NCI-H128 (cell line): ENCODE measurements around the gene TREML1.

ENCODE experiments used
- DNase-seq: peaks from one replicate; lab custom pipeline; 2025; ENCODE audit not compliant: unreplicated experiment; lab: John Stamatoyannopoulos, UW

The TREML1 gene

GRCh38 chr6:41179163-41179562, 25.0 kb upstream of the TREML1 start:
- no peak for DNase-seq

GRCh38 chr6:41177695-41178094, 23.5 kb upstream of the TREML1 start:
- DNase-seq: no peak

- DNase-seq: no peak
Observed at GRCh38 chr6:41177287-41177686, 23.1 kb upstream of the TREML1 start.

- DNase-seq: no peak
Observed at GRCh38 chr6:41176189-41176588, 22.0 kb upstream of the TREML1 start.

- no peak for DNase-seq
Observed at GRCh38 chr6:41175084-41175483, 20.9 kb upstream of the TREML1 start.

GRCh38 chr6:41174610-41175009, 20.5 kb upstream of the TREML1 start:
- no peak for DNase-seq

- DNase-seq: no peak
Observed at GRCh38 chr6:41171908-41172307, 17.8 kb upstream of the TREML1 start.

- no peak for DNase-seq
Observed at GRCh38 chr6:41170547-41171160, 16.5 kb upstream of the TREML1 start.

GRCh38 chr6:41167173-41167963, 13.2 kb upstream of the TREML1 start:
- DNase-seq: no peak

GRCh38 chr6:41164551-41165120, 10.5 kb upstream of the TREML1 start:
- no peak for DNase-seq

GRCh38 chr6:41163419-41163717, 9.2 kb upstream of the TREML1 start:
- no peak for DNase-seq

- no peak for DNase-seq
Observed at GRCh38 chr6:41162687-41163418, 8.7 kb upstream of the TREML1 start, which contains the start of gene TREM2. TREM2 (minus strand) TSS chr6:41163116; CDS start chr6:41163082, 34 bp downstream.

GRCh38 chr6:41161851-41162552, 7.9 kb upstream of the TREML1 start:
- no peak for DNase-seq

GRCh38 chr6:41161380-41161779, 7.2 kb upstream of the TREML1 start:
- no peak for DNase-seq

GRCh38 chr6:41160933-41161332, 6.8 kb upstream of the TREML1 start:
- no peak for DNase-seq

GRCh38 chr6:41159415-41160082, 5.4 kb upstream of the TREML1 start:
- no peak for DNase-seq

GRCh38 chr6:41157323-41157722, 3.2 kb upstream of the TREML1 start:
- no peak for DNase-seq

- no peak for DNase-seq
Observed at GRCh38 chr6:41156771-41157170, 2.6 kb upstream of the TREML1 start.

- DNase-seq: no peak
Observed at GRCh38 chr6:41156001-41156400, 1.9 kb upstream of the TREML1 start.

- no peak for DNase-seq
Observed at GRCh38 chr6:41155132-41155805, 1.1 kb upstream of the TREML1 start.
